H1 (cell line): Measurements from ENCODE around the gene SUOX. TPM values are rescaled to one million over a fixed set of nuclear protein-coding genes. Genes with fewer than 3 reads are reported as not detected.

ENCODE experiments used
- CTCF ChIA-PET: fragments of 300-600 bp; sonication (Branson Sonifier 250); formaldehyde crosslinking; loops from one replicate; lab custom pipeline; 2021; ENCODE audit not compliant: partially characterized antibody; lab: Charles Lee
- POLR2A ChIA-PET: fragments of 300-600 bp; sonication (Branson Sonifier 250); formaldehyde crosslinking; loops from one replicate; lab custom pipeline; 2021; ENCODE audit warnings: inconsistent platforms; ENCODE audit not compliant: partially characterized antibody; lab: Charles Lee
- DNase-seq, 2 experiments: peaks; one replicate each; pipeline versions ENCODE4 v3.0.0 to v3.0.0-alpha.2; 2010 to 2022; ENCODE audit warnings: low spot score in 2 of 2, low read depth in 1 of 2, mixed read lengths in 1 of 2
- FAIRE-seq: peaks from 2 replicates; lab custom pipeline; 2011; peaks lifted over from hg19 to GRCh38; lab: Jason Lieb, UNC
- H2AFZ ChIP-seq: 2 replicates; pipeline ENCODE4 v1.8.1; 2012; ENCODE audit warnings: low read length, inconsistent platforms
- H2AK5ac ChIP-seq: 2 replicates; pipeline ENCODE4 v1.6.1; 2013; ENCODE audit warnings: low read depth, low read length
- H2BK120ac ChIP-seq: replicated peaks from 2 replicates; pipeline ENCODE3; 2013; ENCODE audit warnings: low read depth, low read length, inconsistent platforms
- H2BK12ac ChIP-seq: 2 replicates; pipeline ENCODE4 v1.6.1; 2013; ENCODE audit warnings: low read depth, low read length
- H2BK15ac ChIP-seq: 2 replicates; pipeline ENCODE4 v1.6.1; 2013; ENCODE audit warnings: low read length
- H2BK20ac ChIP-seq: 2 replicates; pipeline ENCODE4 v1.6.1; 2013; ENCODE audit warnings: low read length
- H2BK5ac ChIP-seq: 2 replicates; pipeline ENCODE4 v1.6.1; 2013; ENCODE audit warnings: low read depth, low read length
- H3K14ac ChIP-seq: 2 replicates; pipeline ENCODE4 v1.6.1; 2013; ENCODE audit warnings: inconsistent platforms; ENCODE audit not compliant: insufficient read length
- H3K18ac ChIP-seq: 2 replicates; pipeline ENCODE4 v1.6.1; 2013; ENCODE audit warnings: low read length; ENCODE audit errors: extremely low read depth
- H3K23ac ChIP-seq: 2 replicates; pipeline ENCODE4 v1.6.1; 2013; ENCODE audit warnings: inconsistent platforms; ENCODE audit not compliant: insufficient read length
- H3K23me2 ChIP-seq: 2 replicates; pipeline ENCODE4 v1.6.1; 2013; ENCODE audit warnings: low read depth, low read length
- H3K27ac ChIP-seq: 2 replicates; pipeline ENCODE4 v1.6.1; 2011; ENCODE audit warnings: low read depth, low read length, inconsistent platforms
- H3K27me3 ChIP-seq, 4 experiments: replicated peaks in 1 of 4; 1 replicate in 1 of 4; 2 replicates in 3 of 4; pipeline versions ENCODE4 v1.6.1 to v1.8.1; 2011 to 2013; ENCODE audit warnings: low read length in 3 of 4, mild to moderate bottlenecking in 3 of 4, inconsistent platforms in 2 of 4, mixed read lengths in 2 of 4, moderate library complexity in 1 of 4; ENCODE audit not compliant: control insufficient read depth in 3 of 4, insufficient read depth in 3 of 4; ENCODE audit errors: extremely low read depth in 1 of 4
- H3K36me3 ChIP-seq, 4 experiments: 2 replicates each; pipeline versions ENCODE4 v1.6.1 to v1.8.1; 2011 to 2013; ENCODE audit warnings: mild to moderate bottlenecking in 4 of 4, low read length in 3 of 4, moderate library complexity in 2 of 4, control low read depth in 1 of 4, inconsistent platforms in 1 of 4; ENCODE audit not compliant: insufficient read depth in 4 of 4, control insufficient read depth in 2 of 4
- H3K4ac ChIP-seq: replicated peaks from 2 replicates; pipeline ENCODE3; 2013; ENCODE audit warnings: low read length, low read depth, mixed read lengths, inconsistent platforms; ENCODE audit not compliant: insufficient read length
- H3K4me1 ChIP-seq, 4 experiments: replicated peaks in 1 of 4; 1 replicate in 1 of 4; 2 replicates in 3 of 4; pipeline versions ENCODE4 v1.6.1 to v1.8.1; 2011 to 2013; ENCODE audit warnings: low read length in 3 of 4, inconsistent platforms in 2 of 4, mixed read lengths in 1 of 4; ENCODE audit not compliant: insufficient read depth in 4 of 4, control insufficient read depth in 3 of 4
- H3K4me2 ChIP-seq, 2 experiments: 2 replicates each; pipeline versions ENCODE4 v1.6.1 to v1.8.1; 2011 to 2013; ENCODE audit warnings: low read depth in 2 of 2, low read length in 2 of 2, control low read depth in 1 of 2, inconsistent platforms in 1 of 2, mild to moderate bottlenecking in 1 of 2; ENCODE audit not compliant: insufficient read depth in 1 of 2
- H3K4me3 ChIP-seq, 4 experiments: fragments of 200-600, 300-600 bp in 1 of 4; sonication (generic), shearing (Covaris generic), sonication (Bioruptor Twin) in 1 of 4; 2 replicates each; pipeline versions ENCODE4 v1.5.1 to v1.8.1; 2011 to 2016; ENCODE audit warnings: low read length in 4 of 4, low read depth in 3 of 4, control low read depth in 2 of 4, inconsistent platforms in 2 of 4, mild to moderate bottlenecking in 2 of 4, mixed read lengths in 1 of 4, moderate library complexity in 1 of 4; ENCODE audit not compliant: insufficient read depth in 2 of 4; ENCODE audit errors: extremely low read depth in 1 of 4
- H3K56ac ChIP-seq: replicated peaks from 2 replicates; pipeline ENCODE3; 2013; ENCODE audit warnings: low read depth, mild to moderate bottlenecking, mixed read lengths, low read length, inconsistent platforms; ENCODE audit not compliant: insufficient read length
- H3K79me1 ChIP-seq: 2 replicates; pipeline ENCODE4 v1.6.1; 2013; ENCODE audit warnings: low read depth, low read length, control low read depth
- H3K79me2 ChIP-seq, 2 experiments: 2 replicates each; pipeline versions ENCODE4 v1.6.1 to v1.8.1; 2012 to 2013; ENCODE audit warnings: low read length in 2 of 2, mild to moderate bottlenecking in 2 of 2, inconsistent platforms in 1 of 2; ENCODE audit not compliant: insufficient read depth in 2 of 2, control insufficient read depth in 1 of 2
- H3K9ac ChIP-seq, 4 experiments: replicated peaks in 1 of 4; 1 replicate in 1 of 4; 2 replicates in 3 of 4; pipeline versions ENCODE4 v1.6.1 to v1.8.1; 2011 to 2013; ENCODE audit warnings: low read depth in 3 of 4, low read length in 3 of 4, control low read depth in 2 of 4, mild to moderate bottlenecking in 2 of 4, moderate library complexity in 2 of 4, inconsistent platforms in 1 of 4; ENCODE audit errors: extremely low read depth in 1 of 4
- H3K9me3 ChIP-seq, 2 experiments: 2 replicates each; pipeline versions ENCODE4 v1.6.1 to v1.8.1; 2012 to 2013; ENCODE audit warnings: mild to moderate bottlenecking in 2 of 2, moderate library complexity in 2 of 2, control low read depth in 1 of 2, inconsistent platforms in 1 of 2, low read depth in 1 of 2, low read length in 1 of 2, mixed read lengths in 1 of 2; ENCODE audit not compliant: insufficient read depth in 2 of 2
- H4K20me1 ChIP-seq, 2 experiments: replicated peaks in 1 of 2; 2 replicates each; pipeline versions ENCODE3 to v1.8.1; 2011 to 2013; ENCODE audit warnings: inconsistent platforms in 2 of 2, low read length in 2 of 2, mild to moderate bottlenecking in 1 of 2; ENCODE audit not compliant: insufficient read depth in 2 of 2, control insufficient read depth in 1 of 2
- H4K5ac ChIP-seq: 2 replicates; pipeline ENCODE4 v1.6.1; 2013; ENCODE audit warnings: low read length, low read depth, mixed read lengths, inconsistent platforms; ENCODE audit not compliant: insufficient read length
- H4K8ac ChIP-seq: 2 replicates; pipeline ENCODE4 v1.8.0; 2013; ENCODE audit warnings: mild to moderate bottlenecking, moderate library complexity, low read length, inconsistent platforms; ENCODE audit not compliant: insufficient read depth; ENCODE audit errors: extremely low read depth
- H4K91ac ChIP-seq: replicated peaks from 2 replicates; pipeline ENCODE3; 2013; ENCODE audit warnings: low read length, mixed read lengths, inconsistent platforms; ENCODE audit not compliant: insufficient read length
- ATF3 ChIP-seq: IDR thresholded peaks from 2 replicates; pipeline ENCODE4 v1.6.1; 2011; ENCODE audit warnings: low read depth, mild to moderate bottlenecking, low read length; ENCODE audit not compliant: insufficient read depth
- CREB1 ChIP-seq: IDR thresholded peaks from 2 replicates; pipeline ENCODE4 v1.6.1; 2012; ENCODE audit warnings: inconsistent platforms
- RNF2 ChIP-seq: fragments of 200-900, 300-1000 bp; sonication (generic); IDR thresholded peaks from 2 replicates; pipeline ENCODE4 v1.7.1; 2016; ENCODE audit warnings: borderline replicate concordance, low read depth, mild to moderate bottlenecking, antibody characterized with exemption, low read length; ENCODE audit not compliant: poor library complexity, severe bottlenecking; ENCODE audit errors: missing control alignments
- SP4 ChIP-seq: IDR thresholded peaks from 2 replicates; pipeline ENCODE4 v1.6.1; 2012; ENCODE audit warnings: low read length, inconsistent platforms
- WGBS, 2 experiments: shearing (Covaris generic) in 1 of 2; methylation state at CpG; one replicate each; pipeline versions ENCODE4 v1.1.6 to v1.1.7; 2013 to 2015; ENCODE audit warnings: low lambda C conversion rate in 2 of 2, mixed read lengths in 2 of 2, inconsistent platforms in 1 of 2, low coverage in 1 of 2, missing lambda C conversion rate in 1 of 2; ENCODE audit not compliant: insufficient replicate concordance in 2 of 2, insufficient coverage in 1 of 2, insufficient read length in 1 of 2; ENCODE audit errors: extremely low coverage in 1 of 2, missing lambda C conversion rate in 1 of 2; 5-methylcytosine and 5-hydroxymethylcytosine counted together
- polyA plus RNA-seq, 7 experiments: library from polyadenylated mRNA; depleted of rRNA in 3 of 7; stranded (reverse) in 5 of 7; unstranded in 2 of 7; fragments of >200 nt in 5 of 7; fragments of 200-250 nt in 2 of 7; gene quantifications; 1 replicate in 5 of 7; 2 replicates in 1 of 7; 4 replicates in 1 of 7; pipeline versions ENCODE4 v1.2.1 to v1.2.3, GENCODE V29; 2011 to 2013; ENCODE audit warnings: missing spikeins in 2 of 7, mixed read lengths in 2 of 7
- total RNA-seq: library from RNA; stranded (reverse); fragmentation: NEBNext Ultra II Directional; extraction: Animal tissue kit (Norgen Biotek cat#: 25700); gene quantifications from 2 replicates; pipeline ENCODE4 v1.2.1, GENCODE V29; 2021

Gene SUOX
- total and polyA plus RNA-seq, 2 of the 8 experiments (the other 6 are each of a cell fraction or from before 2014, with no cell fraction given) = 22.5 to 31.3 TPM

GRCh38 chr12:56040151-56040550 lies 43.1 kb downstream of the SUOX start:
- POLR2A ChIA-PET = interaction anchor here (0.6 to 5.2 kb wide), 14 partner anchors 11 to 210 kb away, joined by 3 to 46 read pairs (median 4); partner anchors contain the start of genes IKZF4, PA2G4, RPL41 and SUOX
- H3K23me2 ChIP-seq = peaks cover 4% of the 10 kb centered on the region
- H2BK5ac ChIP-seq = no peak overlapping the region
- no peak overlapping the region for H2BK20ac ChIP-seq
- H3K9me3 ChIP-seq = no peaks in the 10 kb centered on the region
- H2AK5ac ChIP-seq = no peak overlapping the region
- H2BK120ac ChIP-seq = no peak overlapping the region
- no peak overlapping the region for H3K9ac ChIP-seq
- no peak overlapping the region for H3K27ac ChIP-seq
- H3K4me2 ChIP-seq = peak overlapping the region in 1 of 2 experiments; percentile 91; a peak in 1 of 4 replicates
- no peak overlapping the region; a peak in 1 of 8 replicates for H3K4me3 ChIP-seq
- DNase-seq (no peak), FAIRE-seq (no peak)
- H4K91ac ChIP-seq = no peak overlapping the region
- no peak overlapping the region for H4K5ac ChIP-seq
- peaks cover 6 to 19% of the 10 kb centered on the region in 2 experiments for H3K79me2 ChIP-seq
- H4K8ac ChIP-seq = no peak overlapping the region
- H2BK12ac ChIP-seq = no peak overlapping the region
- H2AFZ ChIP-seq = no peak overlapping the region
- no peak overlapping the region for H3K14ac ChIP-seq
- CTCF ChIA-PET = interaction anchor here (0.5 to 5.1 kb wide), 11 partner anchors 8 to 211 kb away, joined by 3 to 54 read pairs (median 4); partner anchors contain the start of genes DNAJC14, IKZF4 and SUOX
- H3K4ac ChIP-seq = no peak overlapping the region
- H3K4me1 ChIP-seq = peaks cover 0 to 10% (median 4%) of the 10 kb centered on the region in 4 experiments; a peak in 5 of 7 replicates
- no peak overlapping the region for H3K56ac ChIP-seq
- H3K79me1 ChIP-seq = peaks cover 3% of the 10 kb centered on the region; the same call in 1 of the 2 replicates
- no peak overlapping the region for H2BK15ac ChIP-seq
- H3K27me3 ChIP-seq = no peaks in the 10 kb centered on the region
- no CpG with 5 or more reads among the region's 1 CpG for WGBS, 2 experiments
- H4K20me1 ChIP-seq = peaks cover 0 to 4% of the 10 kb centered on the region in 2 experiments
- no peak overlapping the region for H3K23ac ChIP-seq
- H3K18ac ChIP-seq = no peak overlapping the region
- peaks cover 10 to 36% (median 23%) of the 10 kb centered on the region in 4 experiments for H3K36me3 ChIP-seq
- TF ChIP-seq SP4 (no peak), ATF3 (no peak), RNF2 (no peak), CREB1 (no peak)
